ENCODE measurements around the gene STRN4. TPM values are rescaled to one million over a fixed set of nuclear protein-coding genes. Genes with fewer than 3 reads are reported as not detected.
A peak's percentile ranks its signal among the peaks of the same experiment; 100 is the strongest.

STRN4 gene
- total RNA-seq, 1 donor from 2014 or later, result 115 TPM

GRCh38 chr19:46788262-46788967 lies 42.2 kb upstream of the STRN4 start, which contains the start of gene SLC1A5:
Gene SLC1A5 (minus strand): TSS chr19:46788594. CDS start chr19:46787965, 629 bp downstream.
- H3K4me1 Mint-ChIP-seq (ENCODE audit: low read depth), result peaks cover 7% of the 10 kb centered on the region
- H3K9me3 Mint-ChIP-seq (ENCODE audit: low read depth), result no peaks in the 10 kb centered on the region
- H3K4me3 Mint-ChIP-seq (ENCODE audit: low read depth), result peak within 1 kb of the TSS; percentile 77
- TF ChIP-seq CTCF (IDR thresholded peaks at IDR 0.05; ENCODE audit: unreplicated experiment), result no peak
- DNase-seq (ENCODE audit: low spot score, unreplicated experiment), result peak; percentile 74
- no peaks in the 10 kb centered on the region for H3K36me3 Mint-ChIP-seq (ENCODE audit: insufficient read depth)
- peaks cover 35% of the 10 kb centered on the region for H3K27me3 Mint-ChIP-seq
- H3K27ac Mint-ChIP-seq, result peak within 1 kb of the TSS; percentile 80

GRCh38 chr19:46787331-46788261 lies 41.3 kb upstream of the STRN4 start:
- Mint-ChIP-seq H3K27me3 (peaks cover 31% of the 10 kb centered on the region), H3K9me3 (ENCODE audit: low read depth) (no peaks in the 10 kb centered on the region), H3K4me1 (ENCODE audit: low read depth) (peaks cover 7% of the 10 kb centered on the region), H3K36me3 (ENCODE audit: insufficient read depth) (peaks cover 1% of the 10 kb centered on the region), H3K27ac (peak overlapping the region; percentile 89), H3K4me3 (ENCODE audit: low read depth) (peak overlapping the region; percentile 77)
- TF ChIP-seq CTCF (IDR thresholded peaks at IDR 0.05; ENCODE audit: unreplicated experiment), result no peak
- peak; percentile 27 for DNase-seq (ENCODE audit: low spot score, unreplicated experiment)

- Mint-ChIP-seq H3K4me1 (ENCODE audit: low read depth) (peaks cover 7% of the 10 kb centered on the region), H3K27me3 (peaks cover 31% of the 10 kb centered on the region)
Measured at GRCh38 chr19:46787040-46787330, 40.7 kb upstream of the STRN4 start.

GRCh38 chr19:46786236-46787039 lies 40.2 kb upstream of the STRN4 start:
- TF ChIP-seq CTCF (IDR thresholded peaks at IDR 0.05; ENCODE audit: unreplicated experiment), result no peak
- peak overlapping the region; percentile 77 for H3K4me3 Mint-ChIP-seq (ENCODE audit: low read depth)
- H3K4me1 Mint-ChIP-seq (ENCODE audit: low read depth), result peaks cover 7% of the 10 kb centered on the region
- DNase-seq (ENCODE audit: low spot score, unreplicated experiment), result no peak
- no peak overlapping the region for H3K27ac Mint-ChIP-seq
- H3K36me3 Mint-ChIP-seq (ENCODE audit: insufficient read depth), result peaks cover 1% of the 10 kb centered on the region
- peaks cover 31% of the 10 kb centered on the region for H3K27me3 Mint-ChIP-seq
- H3K9me3 Mint-ChIP-seq (ENCODE audit: low read depth), result no peaks in the 10 kb centered on the region

More at GRCh38 chr19:46787040-46787330, 40.7 kb upstream of the STRN4 start:
- Mint-ChIP-seq H3K27ac (peak overlapping the region; percentile 89), H3K36me3 (ENCODE audit: insufficient read depth) (peaks cover 1% of the 10 kb centered on the region), H3K4me3 (ENCODE audit: low read depth) (peak overlapping the region; percentile 77), H3K9me3 (ENCODE audit: low read depth) (no peaks in the 10 kb centered on the region)
- TF ChIP-seq CTCF (IDR thresholded peaks at IDR 0.05; ENCODE audit: unreplicated experiment), result no peak
- DNase-seq (ENCODE audit: low spot score, unreplicated experiment), result no peak

GRCh38 chr19:46785980-46786235 lies 39.7 kb upstream of the STRN4 start:
- no peak for TF ChIP-seq CTCF (IDR thresholded peaks at IDR 0.05; ENCODE audit: unreplicated experiment)
- H3K36me3 Mint-ChIP-seq (ENCODE audit: insufficient read depth), result peaks cover 1% of the 10 kb centered on the region

More at GRCh38 chr19:46785980-46786235, 39.7 kb upstream of the STRN4 start:
- H3K4me3 Mint-ChIP-seq (ENCODE audit: low read depth), result peak overlapping the region; percentile 77
- peaks cover 7% of the 10 kb centered on the region for H3K4me1 Mint-ChIP-seq (ENCODE audit: low read depth)
- H3K27ac Mint-ChIP-seq, result peak overlapping the region; percentile 64
- no peak for DNase-seq (ENCODE audit: low spot score, unreplicated experiment)
- H3K27me3 Mint-ChIP-seq, result peaks cover 31% of the 10 kb centered on the region
- no peaks in the 10 kb centered on the region for H3K9me3 Mint-ChIP-seq (ENCODE audit: low read depth)
